MM.1S (cell line): Measurements from ENCODE around the gene TMEM272.
A peak's percentile ranks its signal among the peaks of the same experiment; 100 is the strongest.

Experiments
- DNase-seq: peaks from one replicate; pipeline ENCODE4 v3.0.0-alpha.2; 2015
- H2AFZ ChIP-seq: fragments of 300-600 bp; sonication (generic); 2 replicates; pipeline ENCODE4 v1.6.0; 2016; ENCODE audit warnings: antibody characterized with exemption, low read length
- H3F3A ChIP-seq: fragments of 300-600 bp; sonication (generic); 2 replicates; pipeline ENCODE4 v1.6.1; 2016; ENCODE audit warnings: mild to moderate bottlenecking, antibody characterized with exemption, low read length, moderate library complexity, mixed read lengths; ENCODE audit not compliant: insufficient read depth
- H3K27ac ChIP-seq: fragments of 300-600 bp; sonication (generic); 2 replicates; pipeline ENCODE4 v1.5.1; 2016; ENCODE audit warnings: mild to moderate bottlenecking, low read length
- H3K27me3 ChIP-seq: fragments of 300-600 bp; sonication (generic); replicated peaks from 2 replicates; pipeline ENCODE4 v1.6.0; 2016; ENCODE audit warnings: low read length; ENCODE audit not compliant: insufficient read depth
- H3K36me3 ChIP-seq: fragments of 300-600 bp; sonication (generic); replicated peaks from 2 replicates; pipeline ENCODE4 v1.6.1; 2016; ENCODE audit warnings: mild to moderate bottlenecking, low read length, mixed read lengths; ENCODE audit not compliant: insufficient read depth
- H3K4me1 ChIP-seq: fragments of 300-600 bp; sonication (generic); 2 replicates; pipeline ENCODE4 v1.6.1; 2016; ENCODE audit warnings: low read length, mixed read lengths
- H3K4me2 ChIP-seq: fragments of 300-600 bp; sonication (generic); 2 replicates; pipeline ENCODE4 v1.6.0; 2016; ENCODE audit warnings: low read depth, low read length
- H3K4me3 ChIP-seq: fragments of 300-600 bp; sonication (generic); 2 replicates; pipeline ENCODE4 v1.5.1; 2016; ENCODE audit warnings: low read length, mixed read lengths
- H3K79me2 ChIP-seq: fragments of 300-600 bp; sonication (generic); 2 replicates; pipeline ENCODE4 v1.6.1; 2016; ENCODE audit warnings: mixed run types, low read length, mixed read lengths
- H3K9ac ChIP-seq: fragments of 300-600 bp; sonication (generic); 2 replicates; pipeline ENCODE4 v1.6.1; 2016; ENCODE audit warnings: low read length, mixed read lengths
- H3K9me2 ChIP-seq: fragments of 300-600 bp; sonication (generic); replicated peaks from 2 replicates; pipeline ENCODE4 v1.6.1; 2016; ENCODE audit warnings: mild to moderate bottlenecking, low read length, mixed read lengths; ENCODE audit not compliant: insufficient read depth
- H3K9me3 ChIP-seq: fragments of 300-600 bp; sonication (generic); replicated peaks from 2 replicates; pipeline ENCODE4 v1.6.1; 2016; ENCODE audit warnings: mild to moderate bottlenecking, low read length, mixed read lengths; ENCODE audit not compliant: insufficient read depth
- H4K20me1 ChIP-seq: fragments of 300-600 bp; sonication (generic); 2 replicates; pipeline ENCODE4 v1.6.1; 2016; ENCODE audit warnings: mild to moderate bottlenecking, low read length, moderate library complexity, mixed read lengths; ENCODE audit not compliant: insufficient read depth
- EZH2 ChIP-seq: fragments of 300-600 bp; sonication (generic); optimal IDR thresholded peaks from 2 replicates; pipeline ENCODE3; 2017; ENCODE audit warnings: low read depth, mild to moderate bottlenecking, antibody characterized with exemption, low read length, mixed read lengths
- EZH2phosphoT487 ChIP-seq: fragments of 300-600 bp; sonication (generic); IDR thresholded peaks from 2 replicates; pipeline ENCODE4 v1.6.1; 2018; ENCODE audit warnings: antibody characterized with exemption, low read length
- TF ChIP-seq, protein P1 (sequence below): fragments of 300-600 bp; sonication (generic); IDR thresholded peaks from 2 replicates; pipeline ENCODE4 v1.5.1; 2016; ENCODE audit warnings: antibody characterized with exemption, low read length, mixed read lengths

TMEM272 gene

GRCh38 chr13:51844862-51845573, at the start of gene TMEM272:
TSS of gene TMEM272 (minus strand) at chr13:51845177. CDS start at chr13:51838530, 6,647 bp downstream.
- Histone ChIP-seq H3F3A (no peaks in the 10 kb centered on the region), H3K36me3 (no peaks in the 10 kb centered on the region), H4K20me1 (no peaks in the 10 kb centered on the region), H2AFZ (peak within 1 kb of the TSS; percentile 53; the same call in 1 of the 2 replicates), H3K4me2 (peak within 1 kb of the TSS; percentile 41; the same call in 1 of the 2 replicates), H3K4me1 (no peaks in the 10 kb centered on the region), H3K27ac (no peak within 1 kb of the TSS), H3K79me2 (no peaks in the 10 kb centered on the region), H3K9me2 (no peaks in the 10 kb centered on the region), H3K4me3 (no peak within 1 kb of the TSS), H3K9me3 (no peaks in the 10 kb centered on the region), H3K27me3 (no peaks in the 10 kb centered on the region), H3K9ac (no peak within 1 kb of the TSS)
- DNase-seq, result no peak
- no peak for TF ChIP-seq EZH2phosphoT487
- TF ChIP-seq, protein P1, sequence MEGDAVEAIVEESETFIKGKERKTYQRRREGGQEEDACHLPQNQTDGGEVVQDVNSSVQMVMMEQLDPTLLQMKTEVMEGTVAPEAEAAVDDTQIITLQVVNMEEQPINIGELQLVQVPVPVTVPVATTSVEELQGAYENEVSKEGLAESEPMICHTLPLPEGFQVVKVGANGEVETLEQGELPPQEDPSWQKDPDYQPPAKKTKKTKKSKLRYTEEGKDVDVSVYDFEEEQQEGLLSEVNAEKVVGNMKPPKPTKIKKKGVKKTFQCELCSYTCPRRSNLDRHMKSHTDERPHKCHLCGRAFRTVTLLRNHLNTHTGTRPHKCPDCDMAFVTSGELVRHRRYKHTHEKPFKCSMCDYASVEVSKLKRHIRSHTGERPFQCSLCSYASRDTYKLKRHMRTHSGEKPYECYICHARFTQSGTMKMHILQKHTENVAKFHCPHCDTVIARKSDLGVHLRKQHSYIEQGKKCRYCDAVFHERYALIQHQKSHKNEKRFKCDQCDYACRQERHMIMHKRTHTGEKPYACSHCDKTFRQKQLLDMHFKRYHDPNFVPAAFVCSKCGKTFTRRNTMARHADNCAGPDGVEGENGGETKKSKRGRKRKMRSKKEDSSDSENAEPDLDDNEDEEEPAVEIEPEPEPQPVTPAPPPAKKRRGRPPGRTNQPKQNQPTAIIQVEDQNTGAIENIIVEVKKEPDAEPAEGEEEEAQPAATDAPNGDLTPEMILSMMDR, result peak; percentile 76

GRCh38 chr13:51894239-51894638, 49.3 kb upstream of the TMEM272 start:
- DNase-seq, result no peak
- Histone ChIP-seq H3K79me2 (no peaks in the 10 kb centered on the region), H3K36me3 (no peaks in the 10 kb centered on the region), H4K20me1 (no peaks in the 10 kb centered on the region), H3K4me2 (no peak overlapping the region), H3F3A (no peaks in the 10 kb centered on the region), H3K9me3 (no peaks in the 10 kb centered on the region), H3K4me3 (no peak overlapping the region), H2AFZ (no peak overlapping the region), H3K27ac (no peak overlapping the region), H3K9ac (no peak overlapping the region), H3K9me2 (no peaks in the 10 kb centered on the region), H3K4me1 (no peaks in the 10 kb centered on the region), H3K27me3 (no peaks in the 10 kb centered on the region)
- TF ChIP-seq, protein P1, result no peak
- TF ChIP-seq EZH2 (no peak), EZH2phosphoT487 (no peak)

- TF ChIP-seq EZH2phosphoT487, result no peak
- TF ChIP-seq, protein P1, result no peak
- TF ChIP-seq EZH2, result no peak
- Histone ChIP-seq H3K36me3 (no peaks in the 10 kb centered on the region), H2AFZ (no peak overlapping the region), H3K79me2 (no peaks in the 10 kb centered on the region), H3K9me3 (no peaks in the 10 kb centered on the region), H3K9ac (no peak overlapping the region), H3K4me3 (no peak overlapping the region), H4K20me1 (no peaks in the 10 kb centered on the region), H3K9me2 (no peaks in the 10 kb centered on the region), H3K27me3 (no peaks in the 10 kb centered on the region), H3K4me2 (no peak overlapping the region), H3K27ac (no peak overlapping the region), H3K4me1 (no peaks in the 10 kb centered on the region), H3F3A (no peaks in the 10 kb centered on the region)
- no peak for DNase-seq
These were observed 47.7 kb upstream of the TMEM272 start for GRCh38 chr13:51892657-51893056.
